HepG2 (cell line): Measurements from ENCODE around the gene PREX1.

Experiments used
- EP300 ChIP-seq, 3 experiments: sonication (generic) in 1 of 3; formaldehyde crosslinking in 1 of 3; IDR thresholded peaks; 2 replicates each; pipeline versions ENCODE4 v1.5.1 to v1.6.1; 2011 to 2020; ENCODE audit warnings: low read depth in 2 of 3, low read length in 2 of 3, borderline replicate concordance in 1 of 3, improper control_type of control experiment in 1 of 3, mild to moderate bottlenecking in 1 of 3, missing genetic modification reagents in 1 of 3, moderate library complexity in 1 of 3
- HIC2 ChIP-seq: sonication (generic); formaldehyde crosslinking; IDR thresholded peaks from 2 replicates; pipeline ENCODE4 v1.9.0; 2022; ENCODE audit warnings: low read depth, missing genetic modification reagents
- POLR2AphosphoS5 ChIP-seq: IDR thresholded peaks from 2 replicates; pipeline ENCODE4 v1.6.1; 2012; ENCODE audit warnings: low read depth, low read length
- RNF2 ChIP-seq: fragments of 450-650 bp; conservative IDR thresholded peaks from 2 replicates; pipeline ENCODE4 v1.6.1; 2016; ENCODE audit warnings: low read depth
- ZBTB26 ChIP-seq: IDR thresholded peaks from 2 replicates; pipeline ENCODE4 v1.6.1; 2016; ENCODE audit warnings: missing compliant biosample characterization, missing genetic modification reagents, borderline replicate concordance
- ZBTB8A ChIP-seq: sonication (generic); formaldehyde crosslinking; IDR thresholded peaks from 2 replicates; pipeline ENCODE4 v1.4.0; 2020; ENCODE audit warnings: mild to moderate bottlenecking, low read depth, missing genetic modification reagents, borderline replicate concordance
- ZNF468 ChIP-seq: sonication (generic); formaldehyde crosslinking; IDR thresholded peaks from 2 replicates; pipeline ENCODE4 v1.8.0; 2022; ENCODE audit warnings: mild to moderate bottlenecking, moderate library complexity, missing genetic modification reagents
- ZNF710 ChIP-seq: sonication (generic); formaldehyde crosslinking; IDR thresholded peaks from 2 replicates; pipeline ENCODE4 v1.5.0; 2020; ENCODE audit warnings: mild to moderate bottlenecking, missing genetic modification reagents, borderline replicate concordance
- TF ChIP-seq, protein P1 (sequence below): sonication (generic); formaldehyde crosslinking; IDR thresholded peaks from 2 replicates; pipeline ENCODE4 v1.4.0; 2020; ENCODE audit warnings: missing genetic modification reagents, borderline replicate concordance

DNA sequence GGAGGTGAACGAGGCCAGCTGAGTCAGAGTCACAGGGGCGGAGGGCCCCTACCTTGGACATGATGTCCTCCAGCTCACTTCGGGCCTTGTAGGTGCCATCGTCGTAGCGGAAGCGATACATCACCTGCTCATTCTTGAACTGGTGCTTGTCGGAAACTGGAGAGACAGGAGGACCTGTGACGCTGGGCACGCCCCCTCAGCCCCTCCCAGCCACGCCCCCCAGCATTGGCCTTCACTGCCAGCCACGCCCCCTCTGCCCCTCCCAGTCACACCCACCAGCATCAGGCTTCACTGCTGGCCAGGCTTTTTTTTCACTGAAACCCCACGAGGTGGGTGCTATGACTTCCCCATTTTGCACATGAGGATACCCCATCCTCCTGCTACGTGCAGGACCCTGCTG is 148.2 kb downstream of the PREX1 start:
- no peak for TF ChIP-seq ZNF468 (CRISPR knock-in tag)
- no peak for TF ChIP-seq ZBTB8A (CRISPR knock-in tag)
- TF ChIP-seq, protein P1, sequence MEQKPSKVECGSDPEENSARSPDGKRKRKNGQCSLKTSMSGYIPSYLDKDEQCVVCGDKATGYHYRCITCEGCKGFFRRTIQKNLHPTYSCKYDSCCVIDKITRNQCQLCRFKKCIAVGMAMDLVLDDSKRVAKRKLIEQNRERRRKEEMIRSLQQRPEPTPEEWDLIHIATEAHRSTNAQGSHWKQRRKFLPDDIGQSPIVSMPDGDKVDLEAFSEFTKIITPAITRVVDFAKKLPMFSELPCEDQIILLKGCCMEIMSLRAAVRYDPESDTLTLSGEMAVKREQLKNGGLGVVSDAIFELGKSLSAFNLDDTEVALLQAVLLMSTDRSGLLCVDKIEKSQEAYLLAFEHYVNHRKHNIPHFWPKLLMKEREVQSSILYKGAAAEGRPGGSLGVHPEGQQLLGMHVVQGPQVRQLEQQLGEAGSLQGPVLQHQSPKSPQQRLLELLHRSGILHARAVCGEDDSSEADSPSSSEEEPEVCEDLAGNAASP (CRISPR knock-in tag) = no peak
- TF ChIP-seq HIC2 (CRISPR knock-in tag) = no peak
- TF ChIP-seq RNF2 = no peak
- no peak for TF ChIP-seq ZNF710 (CRISPR knock-in tag)
- no peak for TF ChIP-seq EP300 (IDR thresholded peaks at IDR 0.05; ENCODE audit: low read depth in 2 of 2, low read length in 2 of 2)
- no peak for TF ChIP-seq EP300 (CRISPR knock-in tag; IDR thresholded peaks at IDR 0.05; ENCODE audit: borderline replicate concordance)
- TF ChIP-seq ZBTB26 (CRISPR knock-in tag) = no peak
- TF ChIP-seq POLR2AphosphoS5 = no peak
